Cardiac muscle cell (in vitro differentiated cells and primary cell): ENCODE results near the gene PPDPF. TPM values are rescaled to one million over a fixed set of nuclear protein-coding genes. Genes with fewer than 3 reads are reported as not detected.

Experiments
- DNase-seq, 2 donors: peaks; one replicate each; pipeline versions ENCODE4 v3.0.0 to v3.0.0-alpha.2; 2010 to 2017; ENCODE audit warnings: low read depth in 1 of 2, low spot score in 1 of 2
- H3K27ac ChIP-seq: fragments of 200-600 bp; sonication (generic); 2 replicates; pipeline ENCODE4 v1.5.1; 2016
- H3K27me3 ChIP-seq: fragments of 200-600 bp; sonication (generic); 2 replicates; pipeline ENCODE4 v1.6.0; 2016; ENCODE audit warnings: control low read depth
- H3K36me3 ChIP-seq: fragments of 200-600 bp; sonication (generic); 2 replicates; pipeline ENCODE4 v1.5.1; 2016; ENCODE audit warnings: control low read depth
- H3K4me1 ChIP-seq: fragments of 200-600 bp; sonication (generic); 2 replicates; pipeline ENCODE4 v1.8.1; 2017; ENCODE audit warnings: low read depth, mild to moderate bottlenecking, mixed run types
- H3K4me3 ChIP-seq: fragments of 200-600 bp; sonication (generic); 2 replicates; pipeline ENCODE4 v1.5.1; 2016; ENCODE audit warnings: mild to moderate bottlenecking
- H3K9me3 ChIP-seq: fragments of 200-600 bp; sonication (generic); 2 replicates; pipeline ENCODE4 v1.5.1; 2017; ENCODE audit warnings: low read depth, mild to moderate bottlenecking, control low read depth
- polyA plus RNA-seq: library from polyadenylated mRNA; unstranded; fragments of >200 nt; fragmentation: Nextera tagmentation; extraction: Ambion mirVana; gene quantifications from 2 replicates; pipeline ENCODE4 v1.2.1, GENCODE V29; 2016
- total RNA-seq: library from RNA; depleted of rRNA; stranded (reverse); fragments of >200 nt; gene quantifications from 2 replicates; pipeline ENCODE4 v1.2.3, GENCODE V29; 2016
- TF ChIP-seq, protein P1 (sequence below): IDR thresholded peaks from 2 replicates; pipeline ENCODE4 v1.5.1; 2012; ENCODE audit warnings: low read depth, mild to moderate bottlenecking, low read length

PPDPF gene
- total and polyA plus RNA-seq, 2 experiments from 2014 or later, result 265 to 368 TPM

DNA sequence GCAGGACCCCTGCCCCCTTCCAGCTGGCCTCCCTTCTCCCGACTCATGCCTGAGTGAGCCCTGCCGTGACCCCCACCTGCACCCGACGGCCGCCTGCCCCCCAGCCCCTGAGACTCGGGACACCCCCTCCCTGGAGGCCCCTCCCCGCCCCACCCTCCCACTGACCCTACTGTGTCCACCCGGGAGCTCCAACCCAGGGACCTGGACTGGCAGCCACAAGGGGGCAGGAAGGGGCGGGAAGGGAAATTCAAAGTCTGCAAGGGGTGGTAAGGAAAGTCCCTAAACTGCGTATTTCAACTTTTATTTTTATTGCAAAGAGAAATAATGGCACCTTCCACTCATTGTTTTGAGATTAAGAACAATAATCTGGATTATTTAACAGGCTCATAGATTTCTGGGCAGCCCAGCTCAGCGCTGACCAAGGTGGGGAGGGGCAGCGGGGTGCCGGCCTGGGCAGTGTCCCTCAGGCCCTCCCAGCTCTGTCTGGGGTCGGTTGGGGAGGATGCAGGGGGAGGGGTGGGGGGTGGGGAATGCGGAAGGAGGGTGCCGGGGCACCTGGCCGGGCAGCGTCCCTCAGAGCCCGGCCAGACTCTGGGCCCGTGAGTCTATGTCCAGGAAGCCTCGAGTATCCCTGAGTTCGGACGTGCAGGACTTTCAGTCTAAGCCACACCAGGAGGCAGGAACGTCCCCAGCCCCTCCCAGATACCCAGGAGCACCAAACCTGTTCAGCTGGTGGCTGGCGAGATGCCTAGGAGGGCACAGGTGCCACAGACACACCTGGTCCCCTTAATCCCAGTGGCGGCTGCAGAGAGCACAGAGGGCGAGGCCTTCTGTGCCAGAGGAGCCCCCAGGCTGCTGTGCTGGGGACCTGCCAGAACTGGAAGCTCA lies 17.9 kb downstream of the PPDPF start:
- no peaks in the 10 kb centered on the region for H3K36me3 ChIP-seq
- no peaks in the 10 kb centered on the region for H3K9me3 ChIP-seq
- DNase-seq, result no peak
- H3K4me1 ChIP-seq, result peaks cover 11% of the 10 kb centered on the region
- H3K4me3 ChIP-seq, result no peak overlapping the region
- TF ChIP-seq, protein P1, sequence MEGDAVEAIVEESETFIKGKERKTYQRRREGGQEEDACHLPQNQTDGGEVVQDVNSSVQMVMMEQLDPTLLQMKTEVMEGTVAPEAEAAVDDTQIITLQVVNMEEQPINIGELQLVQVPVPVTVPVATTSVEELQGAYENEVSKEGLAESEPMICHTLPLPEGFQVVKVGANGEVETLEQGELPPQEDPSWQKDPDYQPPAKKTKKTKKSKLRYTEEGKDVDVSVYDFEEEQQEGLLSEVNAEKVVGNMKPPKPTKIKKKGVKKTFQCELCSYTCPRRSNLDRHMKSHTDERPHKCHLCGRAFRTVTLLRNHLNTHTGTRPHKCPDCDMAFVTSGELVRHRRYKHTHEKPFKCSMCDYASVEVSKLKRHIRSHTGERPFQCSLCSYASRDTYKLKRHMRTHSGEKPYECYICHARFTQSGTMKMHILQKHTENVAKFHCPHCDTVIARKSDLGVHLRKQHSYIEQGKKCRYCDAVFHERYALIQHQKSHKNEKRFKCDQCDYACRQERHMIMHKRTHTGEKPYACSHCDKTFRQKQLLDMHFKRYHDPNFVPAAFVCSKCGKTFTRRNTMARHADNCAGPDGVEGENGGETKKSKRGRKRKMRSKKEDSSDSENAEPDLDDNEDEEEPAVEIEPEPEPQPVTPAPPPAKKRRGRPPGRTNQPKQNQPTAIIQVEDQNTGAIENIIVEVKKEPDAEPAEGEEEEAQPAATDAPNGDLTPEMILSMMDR, result no peak
- H3K27ac ChIP-seq, result no peak overlapping the region
- no peaks in the 10 kb centered on the region for H3K27me3 ChIP-seq

DNA sequence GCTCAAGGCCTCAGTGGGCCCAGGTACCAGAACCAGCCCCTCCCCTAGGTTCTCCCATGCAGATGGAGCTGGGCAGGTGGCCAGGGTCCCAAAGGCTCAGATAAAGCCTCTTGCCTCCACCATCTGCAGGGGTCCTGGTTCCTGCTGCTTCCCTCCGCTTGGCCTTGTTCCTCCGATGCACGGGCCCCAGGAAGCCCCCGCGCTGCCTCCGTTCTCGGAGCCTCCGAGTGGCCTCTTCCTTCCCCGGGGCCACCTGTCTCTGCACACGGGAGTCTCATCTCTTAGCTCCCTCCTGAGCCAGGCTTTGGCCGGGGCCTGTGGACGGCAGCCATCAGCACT lies 18.5 kb downstream of the PPDPF start:
- H3K27ac ChIP-seq, result no peak overlapping the region

GRCh38 chr20:63539441-63540370 lies 19.1 kb downstream of the PPDPF start:
- no peak for DNase-seq
- no peaks in the 10 kb centered on the region for H3K9me3 ChIP-seq
- H3K36me3 ChIP-seq, result no peaks in the 10 kb centered on the region
- H3K4me3 ChIP-seq, result no peak overlapping the region
- TF ChIP-seq, protein P1, result no peak
- H3K27ac ChIP-seq, result no peak overlapping the region
- no peaks in the 10 kb centered on the region for H3K27me3 ChIP-seq
- no peaks in the 10 kb centered on the region for H3K4me1 ChIP-seq

More for the DNA sequence above, 18.5 kb downstream of the PPDPF start:
- no peak for DNase-seq
- Histone ChIP-seq H3K4me1 (peaks cover 5% of the 10 kb centered on the region), H3K9me3 (no peaks in the 10 kb centered on the region), H3K4me3 (no peak overlapping the region), H3K36me3 (no peaks in the 10 kb centered on the region), H3K27me3 (no peaks in the 10 kb centered on the region)
- TF ChIP-seq, protein P1, result no peak

- DNase-seq, result no peak
- Histone ChIP-seq H3K4me1 (no peaks in the 10 kb centered on the region), H3K4me3 (no peak overlapping the region), H3K9me3 (no peaks in the 10 kb centered on the region), H3K27ac (no peak overlapping the region), H3K27me3 (no peaks in the 10 kb centered on the region), H3K36me3 (no peaks in the 10 kb centered on the region)
- TF ChIP-seq, protein P1, result no peak
Measured at GRCh38 chr20:63540417-63541186, 20.0 kb downstream of the PPDPF start.

DNA sequence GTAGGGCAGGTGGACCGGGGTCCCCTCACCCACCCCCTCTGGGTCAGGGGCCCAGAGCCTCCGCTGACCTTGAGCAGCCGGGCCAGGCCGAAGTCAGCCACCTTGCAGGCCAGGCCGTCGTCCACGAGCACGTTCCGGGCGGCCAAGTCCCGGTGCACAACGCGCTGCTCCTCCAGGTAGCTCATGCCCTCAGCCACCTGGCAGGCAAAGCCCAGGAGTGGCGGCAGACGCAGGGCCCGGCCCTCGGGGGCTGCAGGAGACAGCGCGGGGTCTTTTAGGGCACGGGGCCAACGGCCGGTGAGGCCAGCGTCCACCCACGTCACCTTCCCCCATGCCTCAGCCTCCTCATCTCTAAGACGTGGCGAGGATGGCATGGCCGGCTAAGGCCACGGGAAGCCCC lies 20.8 kb downstream of the PPDPF start:
- no peak for DNase-seq
- H3K27ac ChIP-seq, result no peak overlapping the region
- no peaks in the 10 kb centered on the region for H3K9me3 ChIP-seq
- no peaks in the 10 kb centered on the region for H3K36me3 ChIP-seq
- no peaks in the 10 kb centered on the region for H3K4me1 ChIP-seq
- TF ChIP-seq, protein P1, result no peak
- H3K27me3 ChIP-seq, result no peaks in the 10 kb centered on the region
- no peak overlapping the region for H3K4me3 ChIP-seq
